Activated effector memory CD4-positive, alpha-beta T cell treated with Interleukin-2 at 50 U/mL for 16 hours (primary cell): Measurements from ENCODE around the gene TRAPPC1.
A peak's percentile ranks its signal among the peaks of the same experiment; 100 is the strongest.

Source experiments
- DNase-seq: peaks from one replicate; pipeline ENCODE4 v3.0.0-alpha.2; 2020

TRAPPC1 gene

DNA sequence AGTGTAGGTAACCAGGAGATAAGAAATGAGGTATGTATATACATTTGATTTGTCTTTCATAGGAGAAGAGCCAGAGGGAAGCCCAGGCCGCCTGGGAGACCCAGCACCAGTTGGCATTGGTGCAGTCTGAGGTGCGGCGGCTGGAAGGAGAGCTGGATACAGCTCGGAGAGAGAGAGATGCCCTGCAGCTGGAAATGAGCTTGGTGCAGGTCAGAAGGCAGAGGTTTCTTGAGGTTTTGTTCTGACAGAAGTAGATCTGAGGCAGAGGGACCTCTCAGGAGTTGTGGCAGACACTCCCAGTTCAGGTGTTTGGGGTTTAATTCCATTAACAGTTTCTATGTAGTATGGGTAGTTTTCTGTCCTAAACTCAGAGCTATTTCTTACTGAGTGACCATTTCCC lies 8.3 kb upstream of the TRAPPC1 start:
- no peak for DNase-seq

DNA sequence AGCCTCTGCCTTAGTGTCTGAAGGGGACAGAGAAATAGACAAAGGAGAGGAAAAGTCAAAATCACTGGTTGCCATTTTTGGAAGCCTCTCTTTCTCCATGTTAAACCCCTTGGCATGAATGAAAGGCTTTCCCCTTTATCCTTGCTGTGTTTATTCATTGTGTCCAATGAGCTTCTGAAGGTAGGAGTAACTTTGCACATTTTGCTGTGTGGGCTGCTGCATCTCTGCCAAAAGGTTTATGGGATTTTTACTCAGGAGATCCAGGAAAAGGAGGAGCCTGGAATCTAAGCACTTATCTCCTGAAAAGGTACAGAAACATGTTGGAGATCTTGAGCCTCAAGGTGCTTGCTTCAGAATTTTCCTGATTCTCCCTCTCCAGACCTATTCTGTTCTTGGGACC lies 4.1 kb upstream of the TRAPPC1 start:
- DNase-seq: no peak

DNA sequence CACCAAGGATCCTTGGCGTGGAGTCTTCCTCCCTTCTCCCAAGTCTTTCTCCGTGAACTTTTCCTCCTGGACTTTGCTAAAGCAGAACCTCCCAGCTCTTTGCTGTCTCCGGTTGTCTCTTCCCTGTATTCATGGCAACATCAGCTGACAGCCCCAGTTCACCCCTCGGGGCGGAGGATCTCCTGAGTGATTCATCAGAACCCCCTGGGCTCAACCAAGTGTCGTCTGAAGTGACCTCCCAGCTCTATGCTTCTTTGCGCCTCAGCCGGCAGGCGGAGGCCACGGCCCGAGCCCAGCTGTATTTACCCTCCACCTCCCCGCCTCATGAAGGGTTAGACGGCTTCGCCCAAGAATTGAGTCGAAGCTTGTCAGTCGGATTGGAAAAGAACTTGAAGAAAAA lies 1.2 kb upstream of the TRAPPC1 start:
- DNase-seq: no peak

DNA sequence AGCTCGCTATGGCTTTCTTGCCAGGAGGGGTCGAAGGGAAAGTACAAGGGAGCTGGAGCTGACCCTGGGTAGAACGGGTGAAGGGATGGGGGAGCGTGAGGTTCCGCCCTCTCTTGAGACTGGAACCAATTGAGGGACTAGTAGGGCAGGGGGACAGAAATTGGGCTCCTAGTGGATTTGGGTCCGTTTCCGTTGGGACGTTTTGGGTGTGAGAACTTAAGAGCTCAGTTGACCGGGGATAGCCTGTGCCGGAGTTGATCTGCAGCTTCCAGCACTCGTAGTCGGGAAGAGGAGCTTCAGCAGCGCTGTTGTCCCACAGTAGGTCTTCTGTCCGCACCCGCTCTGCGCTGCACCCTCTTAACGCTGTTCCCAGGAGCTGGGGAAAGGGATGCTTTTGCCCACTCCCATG lies 741 bp upstream of the TRAPPC1 start:
- DNase-seq: no peak

DNA sequence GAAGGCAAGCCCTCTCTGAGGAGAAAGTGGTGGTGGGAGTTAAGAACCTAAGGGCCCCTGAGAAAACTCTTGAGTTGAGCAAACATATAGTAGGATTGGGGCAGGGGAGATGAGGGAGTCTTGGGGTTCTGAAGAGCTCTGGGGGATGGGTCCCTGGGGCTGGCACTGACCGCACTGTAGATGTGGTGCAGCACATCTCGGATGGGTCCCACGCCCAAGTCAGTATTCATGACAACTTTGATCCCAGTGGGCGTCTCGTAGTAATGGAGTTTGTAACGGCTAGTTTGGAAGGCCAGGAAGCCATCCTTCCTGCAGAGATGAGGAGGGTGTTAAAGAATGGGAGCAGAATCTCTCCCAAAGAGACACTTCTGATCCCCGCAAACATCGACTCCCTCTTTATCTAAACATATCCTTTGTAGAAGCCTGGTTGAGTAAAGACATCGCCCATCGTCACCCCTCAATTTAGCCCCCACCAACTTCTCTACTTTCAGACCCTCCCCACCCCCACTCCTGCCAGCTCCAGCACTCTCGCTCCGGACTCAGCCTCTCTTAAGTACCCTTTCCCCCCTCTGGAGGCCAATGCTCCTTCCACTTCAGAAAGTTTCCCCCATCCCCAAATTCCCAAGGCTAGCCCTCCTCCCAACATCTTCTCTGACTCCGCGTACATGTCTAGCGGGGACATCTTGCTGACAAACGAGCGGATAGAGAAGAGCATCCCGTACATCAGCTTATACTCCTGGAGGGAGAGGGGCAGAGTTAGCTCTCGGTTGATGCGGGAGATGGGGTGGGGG lies 710 bp downstream of the TRAPPC1 start:
- DNase-seq: no peak

DNA sequence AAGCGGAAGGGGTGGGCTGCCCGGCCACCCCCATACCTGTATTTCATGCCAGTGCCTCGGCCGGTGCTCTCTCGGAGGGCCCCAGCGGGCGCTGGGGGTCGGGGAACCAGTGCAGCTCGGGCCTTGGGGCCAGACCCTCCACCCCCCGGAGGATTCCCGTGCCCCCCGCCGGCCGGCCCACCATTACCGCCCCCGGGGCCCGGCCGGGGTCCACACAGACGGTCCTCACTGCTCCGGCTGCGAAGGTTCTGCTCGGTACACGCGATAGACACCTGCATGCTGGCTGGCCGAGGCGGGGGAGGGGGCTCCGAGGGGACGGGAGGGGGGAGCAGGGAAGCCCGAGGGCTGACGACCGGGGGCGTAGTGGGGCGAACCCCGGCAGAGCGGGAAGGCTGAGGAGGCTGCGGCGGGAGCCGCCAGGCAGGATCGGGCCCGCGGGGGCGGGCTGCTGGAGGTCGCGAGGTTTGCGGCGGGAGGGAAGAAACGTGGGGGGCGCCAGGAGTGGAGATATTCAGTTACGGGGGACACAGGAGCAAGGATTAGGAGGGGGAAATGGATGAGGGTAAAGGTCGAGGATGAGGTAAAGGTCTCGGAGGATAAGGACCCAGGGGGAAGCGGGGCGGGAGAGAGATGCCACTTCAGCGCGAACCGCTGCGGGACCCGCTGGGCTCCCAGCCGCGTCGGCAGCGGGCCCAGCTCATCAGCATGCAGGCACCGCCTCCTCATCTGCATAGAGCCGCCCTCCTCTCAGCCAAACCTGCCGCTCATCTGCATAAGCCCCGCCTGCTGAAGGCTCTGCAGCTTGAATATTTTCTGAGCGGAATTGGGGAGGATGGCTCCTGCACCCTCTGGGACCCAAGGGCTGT lies 2.4 kb downstream of the TRAPPC1 start, which contains the start of gene KCNAB3:
Gene KCNAB3, minus strand, starts transcription at position 699 of the 866 bp plus-strand sequence. Its CDS starts 421 bp downstream, at position 278.
- peak; percentile 51 for DNase-seq

DNA sequence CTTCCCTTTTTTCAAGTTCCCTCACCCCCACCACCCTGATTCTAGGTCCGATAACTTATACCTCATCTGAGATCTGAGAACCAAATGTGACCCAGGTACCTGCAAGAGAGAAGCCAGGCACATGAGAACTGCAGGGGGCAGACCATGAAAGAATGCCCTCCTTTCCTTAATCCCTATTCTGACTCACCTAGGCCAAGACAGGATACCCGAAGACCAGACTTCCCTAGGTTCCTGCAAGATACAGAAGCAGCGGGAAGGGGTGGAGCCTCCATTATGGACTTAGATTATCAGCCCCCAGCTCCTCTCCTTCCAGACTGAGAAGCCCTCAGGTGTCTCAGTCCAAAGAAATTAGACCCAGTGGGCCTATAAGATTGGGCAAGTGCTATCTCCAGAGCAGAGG lies 4.2 kb downstream of the TRAPPC1 start:
- no peak for DNase-seq

DNA sequence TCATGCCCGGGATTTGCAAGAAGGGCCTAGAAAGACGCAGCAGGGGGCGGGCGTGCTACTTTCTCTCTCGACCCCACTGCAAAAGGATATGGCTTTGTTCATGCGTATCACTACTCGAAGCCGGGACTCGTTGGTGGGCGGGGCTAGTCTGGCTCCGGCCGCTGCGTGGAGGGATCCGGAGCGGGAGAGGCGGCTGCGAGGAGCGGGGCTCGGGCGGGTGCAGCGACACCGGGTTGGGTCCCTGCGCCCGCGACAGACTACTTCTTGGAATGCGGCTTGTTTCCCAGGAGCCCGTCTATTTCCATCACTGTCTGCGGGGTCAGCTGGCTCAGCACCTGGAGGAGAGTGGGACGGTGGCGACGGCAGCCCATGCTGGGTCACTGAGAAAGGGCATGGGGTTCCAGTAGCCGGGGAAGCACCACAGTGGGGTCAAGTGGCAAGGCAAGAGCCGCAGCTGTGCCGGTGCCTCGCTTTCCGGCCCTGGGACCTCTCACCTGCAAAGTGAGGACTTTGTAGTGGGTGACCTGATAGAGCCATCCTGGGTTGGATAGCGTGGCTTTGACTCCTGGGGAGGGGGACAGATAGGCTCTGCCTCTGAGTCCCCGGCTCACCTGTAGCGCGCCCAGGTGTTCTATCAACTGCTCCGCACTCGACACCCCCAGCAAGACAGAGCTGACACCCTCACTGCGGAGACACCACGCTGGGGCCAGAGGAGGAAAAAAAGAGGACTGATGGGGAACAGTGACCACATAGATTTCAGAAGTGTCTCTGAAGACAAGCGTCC lies 8.7 kb downstream of the TRAPPC1 start:
- peak; percentile 74 for DNase-seq

DNA sequence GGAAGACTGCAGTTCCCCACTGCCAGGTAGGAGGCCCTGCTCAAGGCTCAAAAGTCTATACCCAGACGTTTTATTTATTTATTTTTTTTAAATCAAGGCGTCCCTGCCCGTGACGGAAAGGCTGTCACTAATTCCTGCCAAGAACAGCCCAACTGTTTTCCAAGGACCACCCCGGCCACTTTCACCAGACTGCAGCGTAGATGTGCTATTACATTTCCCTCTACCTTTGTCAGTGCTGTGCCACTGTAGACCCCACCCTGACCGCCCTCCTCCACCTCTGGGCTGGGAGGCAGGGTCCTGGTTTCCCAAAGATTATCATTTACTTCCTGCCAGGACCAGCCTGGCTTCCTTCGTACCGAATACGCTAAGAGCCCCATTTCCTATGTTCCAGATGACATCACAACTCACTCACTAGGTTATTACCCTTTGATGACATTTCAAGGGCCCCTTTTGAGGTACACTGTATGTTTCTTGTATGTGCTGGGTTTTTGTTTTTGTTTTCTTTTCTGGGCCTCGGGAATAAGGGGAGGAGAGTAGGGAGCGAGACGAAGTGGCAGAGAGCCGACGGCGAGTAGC lies 9.4 kb downstream of the TRAPPC1 start:
- no peak for DNase-seq

DNA sequence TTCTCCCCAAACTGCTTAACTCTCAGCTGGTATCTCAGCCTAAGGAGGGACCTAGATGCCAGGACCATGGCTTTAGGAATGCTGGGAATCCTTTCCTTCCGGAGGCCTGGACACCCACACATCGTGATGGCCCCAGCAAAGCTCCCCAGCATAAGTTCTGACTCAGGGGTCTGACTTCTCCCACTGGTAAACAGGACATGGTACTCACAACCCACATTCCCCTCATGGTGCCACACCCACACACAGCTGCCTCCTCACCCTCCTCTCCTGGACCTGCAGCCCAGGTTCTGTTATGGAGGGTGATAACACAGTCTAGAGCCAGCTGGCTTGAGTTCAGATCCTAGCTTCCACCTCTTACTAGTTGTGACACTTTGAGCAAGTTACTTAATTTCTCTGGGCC lies 14.9 kb downstream of the TRAPPC1 start:
- DNase-seq: no peak

DNA sequence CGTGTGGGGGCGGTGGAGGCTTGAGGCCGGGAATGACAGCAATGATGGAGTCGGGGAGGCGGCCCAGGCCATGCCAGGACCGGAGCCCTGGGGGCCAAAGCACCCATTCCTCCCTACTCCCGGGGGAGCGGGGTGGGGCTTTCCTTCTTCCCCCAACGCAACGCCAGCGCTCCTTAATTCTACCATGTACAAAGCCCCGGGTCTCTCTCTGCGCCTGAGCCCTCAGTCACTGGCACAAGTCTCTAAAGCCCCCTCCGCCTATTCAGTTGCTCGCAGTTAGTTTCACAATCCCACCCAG lies 15.4 kb downstream of the TRAPPC1 start:
- no peak for DNase-seq

DNA sequence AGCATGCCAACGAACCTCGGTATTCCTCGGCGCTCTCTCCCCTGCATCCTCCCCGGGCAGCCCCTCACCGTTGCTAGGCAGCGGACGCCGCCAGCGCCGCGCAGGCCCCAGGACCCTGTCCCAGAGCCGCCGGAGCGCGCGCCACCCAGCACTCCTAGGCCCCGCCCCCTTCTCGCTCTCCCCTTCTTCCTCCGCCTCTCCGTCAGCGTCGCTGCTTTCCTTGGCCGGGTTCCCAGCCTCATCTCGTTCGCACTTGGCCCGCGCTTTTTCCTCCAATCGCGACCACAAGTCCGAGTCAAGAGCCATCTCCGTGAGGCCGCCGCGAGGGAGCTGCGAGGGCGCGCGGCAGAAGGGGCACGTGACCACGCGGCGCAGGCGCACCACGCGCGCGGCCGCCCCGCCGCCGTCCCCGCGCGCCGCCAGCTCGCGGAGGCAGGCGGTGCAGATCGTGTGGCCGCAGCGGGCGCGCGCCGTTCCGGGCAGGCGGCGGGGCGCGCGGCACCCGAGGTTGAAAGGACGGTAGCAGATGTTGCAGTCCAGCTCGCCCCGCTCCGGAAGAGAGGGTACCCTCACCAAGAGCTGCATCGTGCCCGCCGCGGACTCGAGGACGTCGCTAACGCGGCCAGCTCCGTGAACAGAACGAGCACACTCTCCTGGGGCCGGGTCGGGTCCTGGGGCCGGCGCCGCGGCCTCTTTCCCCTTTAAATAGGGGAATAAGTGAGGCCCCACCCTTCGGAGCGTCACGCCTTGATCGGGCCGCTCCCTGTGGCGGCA lies 15.9 kb downstream of the TRAPPC1 start, which contains the start of gene RNF227:
Gene RNF227, minus strand, starts transcription at position 679 of the 774 bp plus-strand sequence. Its CDS starts 94 bp downstream, at position 585.
- peak; percentile 74 for DNase-seq

DNA sequence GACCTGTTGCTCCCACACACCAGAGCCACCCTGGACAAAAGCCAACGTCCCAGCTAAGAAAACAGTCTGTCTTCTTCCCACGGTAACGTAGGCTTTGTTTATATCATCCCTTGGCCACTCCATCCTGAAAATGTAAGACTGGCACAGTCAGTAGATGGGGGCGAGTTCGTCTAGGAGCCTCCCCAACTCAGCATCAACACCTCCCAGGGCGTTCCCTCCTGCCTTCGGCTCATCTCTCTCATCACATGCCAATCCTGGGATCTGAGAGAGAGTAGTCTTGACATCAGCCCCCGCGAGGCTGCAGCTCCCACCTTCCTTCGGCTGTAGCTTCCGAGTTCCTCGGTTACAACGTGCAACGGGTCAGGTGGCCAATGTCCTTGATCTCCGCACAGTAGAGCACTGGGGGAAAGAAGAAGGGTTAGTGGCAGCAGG lies 16.6 kb downstream of the TRAPPC1 start:
- DNase-seq: no peak

DNA sequence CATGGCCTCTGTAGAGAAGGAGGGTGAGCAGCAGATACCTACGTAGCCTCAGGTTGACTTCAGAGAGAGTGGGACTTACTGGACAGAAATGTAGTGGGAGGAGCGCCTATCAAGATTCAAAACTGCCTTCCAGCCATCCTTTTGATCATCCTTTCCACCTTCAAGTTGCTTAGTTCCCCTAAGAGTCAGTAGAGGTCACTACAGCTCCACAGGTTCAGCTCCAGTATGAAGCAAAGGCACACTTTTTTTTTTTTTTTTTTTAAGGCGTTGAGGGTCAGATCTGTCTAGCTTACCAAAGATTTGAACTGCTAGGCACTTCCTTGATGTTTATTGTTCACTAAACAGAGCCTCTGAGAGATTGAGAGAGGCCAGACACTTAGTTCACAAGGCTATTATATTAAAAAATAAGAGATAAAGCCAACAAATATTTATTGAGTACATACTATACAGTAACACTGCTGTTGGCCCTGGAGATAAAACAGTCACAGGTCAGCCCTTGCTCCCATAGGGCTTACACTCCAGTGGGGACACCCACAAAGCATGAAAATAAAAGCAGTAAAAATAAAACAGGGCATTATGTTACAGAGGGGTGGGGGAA lies 18.7 kb downstream of the TRAPPC1 start:
- no peak for DNase-seq

DNA sequence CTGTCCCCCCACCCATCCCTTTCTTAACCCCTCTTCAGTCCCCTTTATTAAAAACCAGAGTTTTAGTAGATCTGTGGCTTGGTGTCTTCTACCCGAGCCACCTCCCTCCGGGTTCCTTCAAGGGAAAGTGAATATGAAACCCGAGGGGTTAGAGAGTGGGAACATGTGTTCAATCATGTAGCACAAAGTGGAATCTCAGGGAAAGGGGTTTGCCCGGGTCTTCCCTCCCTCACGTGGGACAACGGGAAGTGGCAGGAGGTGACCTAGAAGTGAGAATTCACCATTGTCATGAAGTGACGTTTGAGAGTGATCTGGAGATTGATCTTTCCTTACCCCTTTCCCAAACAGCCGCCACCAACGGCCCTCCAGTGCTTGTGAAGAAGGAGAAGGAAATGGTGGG lies 20.6 kb downstream of the TRAPPC1 start:
- DNase-seq: no peak

DNA sequence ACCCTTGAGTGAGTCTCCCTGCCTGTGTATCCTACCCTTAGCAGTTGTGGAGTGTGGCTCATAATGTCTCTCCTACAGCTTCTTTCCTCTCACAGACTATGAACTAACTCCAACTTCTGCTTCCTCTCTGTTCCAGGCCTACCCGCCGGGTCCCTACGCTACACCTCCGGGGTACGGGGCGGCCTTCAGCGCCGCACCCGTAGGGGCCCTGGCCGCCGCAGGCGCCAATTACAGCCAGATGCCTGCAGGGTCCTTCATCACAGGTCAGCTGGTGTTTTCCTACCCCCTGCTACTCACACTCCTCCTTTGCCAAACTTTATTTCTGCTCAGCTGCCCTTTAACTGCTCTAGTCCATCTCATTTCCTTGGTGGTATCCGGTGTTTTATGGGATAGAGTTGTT lies 21.0 kb downstream of the TRAPPC1 start:
- no peak for DNase-seq

DNA sequence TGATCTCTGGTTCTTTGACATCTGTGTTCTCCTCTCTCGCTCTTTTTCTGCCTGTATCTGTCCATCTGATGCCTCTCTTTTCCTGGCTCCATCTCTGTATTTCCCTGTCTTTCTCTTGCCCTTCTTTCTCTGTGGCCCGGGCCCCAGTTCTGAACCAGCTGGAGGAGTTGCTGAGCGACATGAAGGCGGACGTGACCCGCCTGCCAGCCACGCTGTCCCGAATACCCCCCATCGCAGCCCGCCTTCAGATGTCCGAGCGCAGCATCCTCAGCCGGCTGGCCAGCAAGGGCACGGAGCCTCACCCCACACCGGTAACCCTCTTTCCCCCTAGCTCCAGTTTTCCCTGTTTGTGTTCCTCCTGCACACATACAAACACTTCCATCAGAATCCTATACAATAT lies 21.5 kb downstream of the TRAPPC1 start:
- DNase-seq: no peak

DNA sequence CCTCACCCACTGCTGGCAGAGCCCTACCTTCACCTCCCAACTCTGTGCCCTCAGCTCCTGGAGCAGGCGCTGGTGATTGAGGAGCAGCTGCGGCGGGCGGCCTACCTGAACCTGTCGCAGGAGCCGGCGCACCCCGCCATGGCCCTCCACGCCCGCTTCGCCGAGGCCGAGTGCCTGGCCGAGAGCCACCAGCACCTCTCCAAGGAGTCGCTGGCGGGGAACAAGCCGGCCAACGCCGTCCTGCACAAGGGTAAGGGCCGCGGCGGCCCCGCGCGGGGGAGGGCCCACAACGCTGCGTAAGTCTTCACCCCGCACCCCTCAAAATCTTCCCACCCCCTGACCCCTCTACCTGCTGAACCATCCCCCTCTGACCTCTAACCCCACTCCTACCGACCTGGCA lies 22.7 kb downstream of the TRAPPC1 start:
- DNase-seq: no peak

DNA sequence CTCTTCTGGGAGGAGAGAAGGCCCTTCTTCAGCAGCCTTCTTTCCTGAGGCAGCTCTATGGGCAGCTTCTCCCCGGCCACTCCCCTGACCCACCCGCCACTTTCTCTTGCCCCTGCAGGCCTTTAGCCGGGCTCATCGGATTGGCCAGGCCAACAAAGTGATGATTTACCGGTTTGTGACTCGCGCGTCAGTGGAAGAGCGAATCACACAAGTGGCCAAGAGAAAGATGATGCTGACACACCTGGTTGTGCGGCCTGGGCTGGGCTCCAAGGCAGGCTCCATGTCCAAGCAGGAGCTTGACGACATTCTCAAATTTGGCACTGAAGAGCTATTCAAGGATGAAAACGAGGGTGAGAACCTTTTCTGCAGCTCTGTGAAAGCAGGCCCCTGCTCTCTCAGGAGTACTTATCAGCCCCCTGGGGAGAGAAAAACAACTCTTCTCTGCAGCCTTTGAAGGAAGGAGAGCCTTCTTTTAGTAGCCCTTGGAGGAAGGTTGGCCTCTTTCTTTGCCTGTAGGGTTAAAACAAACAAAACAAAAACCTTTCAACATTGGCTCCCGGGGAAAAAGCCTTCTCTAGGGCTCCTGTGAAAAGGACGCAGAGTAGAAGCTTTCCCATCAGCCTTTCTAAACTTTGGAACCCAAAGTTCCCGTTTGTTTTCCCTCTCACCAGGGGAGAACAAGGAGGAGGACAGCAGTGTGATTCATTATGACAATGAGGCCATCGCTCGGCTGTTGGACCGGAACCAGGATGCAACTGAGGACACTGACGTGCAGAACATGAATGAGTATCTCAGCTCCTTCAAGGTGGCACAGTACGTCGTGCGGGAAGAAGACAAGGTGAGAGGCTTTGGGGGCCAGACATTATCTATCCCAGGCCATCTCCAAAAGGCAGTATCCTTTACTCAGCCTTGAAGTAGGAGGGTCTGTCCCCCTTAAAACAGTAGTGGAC lies 28.3 kb downstream of the TRAPPC1 start:
- DNase-seq: no peak

DNA sequence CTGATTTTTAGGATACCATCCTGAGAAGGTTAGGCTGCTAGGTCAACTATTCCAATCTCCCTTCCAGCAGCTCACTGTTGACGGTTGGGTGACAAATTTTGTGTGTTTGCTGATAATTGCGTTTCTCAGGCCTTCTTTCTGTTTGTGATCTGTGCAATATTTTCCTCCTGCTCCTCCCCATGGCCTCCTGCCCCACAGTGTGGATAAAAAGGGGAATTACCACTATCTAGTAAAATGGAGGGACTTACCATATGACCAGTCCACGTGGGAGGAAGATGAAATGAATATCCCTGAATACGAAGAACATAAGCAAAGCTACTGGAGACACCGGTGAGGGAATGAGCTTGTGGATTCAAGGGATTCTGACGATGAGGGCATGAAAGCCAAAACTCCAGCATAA lies 34.0 kb downstream of the TRAPPC1 start:
- DNase-seq: no peak

DNA sequence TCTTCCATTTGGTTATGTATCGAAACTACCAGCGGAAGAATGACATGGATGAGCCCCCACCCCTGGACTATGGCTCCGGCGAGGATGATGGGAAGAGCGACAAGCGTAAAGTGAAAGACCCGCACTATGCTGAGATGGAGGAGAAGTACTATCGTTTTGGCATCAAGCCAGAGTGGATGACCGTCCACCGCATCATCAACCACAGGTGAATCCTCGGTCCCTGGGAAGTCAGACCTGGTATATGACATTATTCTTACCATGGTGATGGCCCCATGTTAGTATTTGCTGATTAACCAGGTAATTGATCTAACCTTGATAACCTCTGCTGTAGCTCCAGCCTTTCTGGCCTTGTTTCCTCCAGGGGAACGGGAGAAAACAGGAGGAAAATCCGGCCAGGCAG lies 34.7 kb downstream of the TRAPPC1 start:
- DNase-seq: no peak
